ENCODE data around the gene C19orf85. TPM values are rescaled to one million over a fixed set of nuclear protein-coding genes. Genes with fewer than 3 reads are reported as not detected.
A peak's percentile ranks its signal among the peaks of the same experiment; 100 is the strongest.
"Not testable (repeated sequence)": the region's sequence is repeated elsewhere in the genome, so short reads cannot be mapped to it uniquely, and the experiment has no call there.

The C19orf85 gene
- not detected for polyA plus RNA-seq (2012; ENCODE audit: low read depth, missing spikeins)

DNA sequence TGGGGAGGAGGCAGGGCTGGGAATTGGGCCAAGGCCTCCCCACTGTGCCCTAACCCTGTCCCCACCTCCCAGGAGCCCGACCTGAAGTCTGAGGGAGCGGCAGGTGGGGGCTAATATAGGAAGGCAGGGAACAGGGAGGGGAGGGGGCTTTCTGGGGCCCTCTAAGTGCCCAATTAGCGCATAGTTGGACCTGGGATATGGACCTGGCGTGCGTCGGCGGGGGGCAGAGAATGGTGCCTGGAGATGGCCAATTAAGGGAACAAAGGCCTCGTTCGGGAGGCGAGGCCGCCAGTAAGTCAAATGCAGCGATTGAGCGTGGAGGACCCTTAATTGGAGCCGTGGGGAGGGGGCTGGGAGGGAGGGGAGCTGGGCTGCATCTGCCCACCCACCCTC lies at the start of gene C19orf85:
Gene C19orf85, minus strand, starts transcription at position 90 of the 393 bp plus-strand sequence. CDS start 197 bp downstream, outside the sequence.
- TF ChIP-seq POLR2A (IDR thresholded peaks at IDR 0.05; ENCODE audit: low read depth, low read length) (no peak), POLR2AphosphoS5 (IDR thresholded peaks at IDR 0.05; ENCODE audit: low read depth, low read length) (no peak)
- no peak for FAIRE-seq

DNA sequence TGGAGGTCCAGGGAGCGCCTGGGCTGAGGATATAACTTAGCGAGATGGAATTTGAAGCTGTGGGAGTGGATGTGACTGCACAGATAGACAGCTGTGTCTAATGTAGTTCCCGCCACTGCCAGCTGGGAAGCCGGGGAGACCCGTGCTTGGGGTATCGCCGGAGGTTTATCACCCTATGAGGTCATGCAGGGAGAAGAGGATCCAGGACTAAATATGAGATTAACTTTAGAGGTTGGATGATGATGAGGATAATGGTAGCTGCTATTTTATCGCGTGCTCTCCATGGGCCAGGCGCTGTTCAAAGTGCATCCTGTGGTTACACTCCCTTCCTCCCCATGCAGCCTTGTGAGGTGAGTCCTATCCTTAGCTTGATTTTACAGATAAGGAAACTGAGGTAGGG lies 43.6 kb upstream of the C19orf85 start:
- FAIRE-seq: no peak
- TF ChIP-seq POLR2A (IDR thresholded peaks at IDR 0.05; ENCODE audit: low read depth, low read length): no peak
- no peak for TF ChIP-seq PAX5 (IDR thresholded peaks at IDR 0.05; ENCODE audit: insufficient read depth, low read length, severe bottlenecking)
- TF ChIP-seq SPI1 (IDR thresholded peaks at IDR 0.05; ENCODE audit: low read depth, low read length): no peak
- TF ChIP-seq POU2F2 (IDR thresholded peaks at IDR 0.05; ENCODE audit: low read depth, low read length): no peak
- no peak for TF ChIP-seq TAF1 (IDR thresholded peaks at IDR 0.05; ENCODE audit: low read depth, low read length)
- DNase-seq (ENCODE audit: insufficient read length, low spot score): no peak

More for the DNA sequence above, at the start of gene C19orf85:
- DNase-seq (ENCODE audit: insufficient read length, low spot score): no peak

DNA sequence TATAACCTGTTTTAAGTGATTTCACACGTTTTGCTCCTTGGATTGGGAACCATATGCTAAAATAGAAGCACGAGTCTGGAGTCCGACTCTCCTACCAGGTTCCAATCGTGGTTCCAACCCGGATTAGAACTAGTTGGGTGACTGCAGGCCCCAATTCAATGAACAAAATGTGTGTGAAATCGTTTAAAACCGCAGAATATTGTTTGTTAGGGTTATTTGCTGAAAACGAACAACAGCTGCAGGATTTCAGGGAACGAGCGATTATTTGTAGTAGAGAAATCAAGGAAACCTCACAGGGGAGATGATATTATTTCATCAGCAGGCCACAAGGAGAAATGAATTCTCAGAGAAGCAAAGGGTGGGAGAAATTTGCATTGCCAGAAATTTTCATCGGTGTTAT lies 40.4 kb upstream of the C19orf85 start:
- no peak for DNase-seq (ENCODE audit: insufficient read length, low spot score)
- TF ChIP-seq POLR2A (IDR thresholded peaks at IDR 0.05; ENCODE audit: low read depth, low read length): no peak
- FAIRE-seq: no peak

DNA sequence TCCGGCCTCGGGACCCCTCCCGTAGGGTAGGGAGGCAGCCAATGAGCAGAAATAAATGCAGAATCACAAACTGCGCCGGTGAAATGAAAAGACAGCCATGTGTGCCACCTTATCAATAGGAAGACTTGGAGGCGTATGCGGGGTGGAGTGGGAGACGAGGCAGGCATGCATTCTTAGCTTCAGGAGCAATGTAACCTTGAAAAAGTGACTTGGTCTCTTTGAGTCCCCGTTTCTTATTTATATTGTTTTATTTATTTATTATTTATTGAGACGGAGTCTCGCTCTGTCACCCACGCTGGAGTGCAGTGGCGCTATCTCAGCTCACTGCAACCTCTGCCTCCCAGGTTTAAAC lies 39.7 kb upstream of the C19orf85 start:
- DNase-seq (ENCODE audit: insufficient read length, low spot score): no peak
- FAIRE-seq: no peak
- no peak for TF ChIP-seq PAX5 (IDR thresholded peaks at IDR 0.05; ENCODE audit: insufficient read depth, low read length, severe bottlenecking)
- no peak for TF ChIP-seq POLR2AphosphoS5 (IDR thresholded peaks at IDR 0.05; ENCODE audit: low read depth, low read length)
- TF ChIP-seq TAF1 (IDR thresholded peaks at IDR 0.05; ENCODE audit: low read depth, low read length): no peak
- TF ChIP-seq POLR2A (IDR thresholded peaks at IDR 0.05; ENCODE audit: low read depth, low read length): no peak
- no peak for TF ChIP-seq SPI1 (IDR thresholded peaks at IDR 0.05; ENCODE audit: low read depth, low read length)
- TF ChIP-seq POU2F2 (IDR thresholded peaks at IDR 0.05; ENCODE audit: low read depth, low read length): no peak

DNA sequence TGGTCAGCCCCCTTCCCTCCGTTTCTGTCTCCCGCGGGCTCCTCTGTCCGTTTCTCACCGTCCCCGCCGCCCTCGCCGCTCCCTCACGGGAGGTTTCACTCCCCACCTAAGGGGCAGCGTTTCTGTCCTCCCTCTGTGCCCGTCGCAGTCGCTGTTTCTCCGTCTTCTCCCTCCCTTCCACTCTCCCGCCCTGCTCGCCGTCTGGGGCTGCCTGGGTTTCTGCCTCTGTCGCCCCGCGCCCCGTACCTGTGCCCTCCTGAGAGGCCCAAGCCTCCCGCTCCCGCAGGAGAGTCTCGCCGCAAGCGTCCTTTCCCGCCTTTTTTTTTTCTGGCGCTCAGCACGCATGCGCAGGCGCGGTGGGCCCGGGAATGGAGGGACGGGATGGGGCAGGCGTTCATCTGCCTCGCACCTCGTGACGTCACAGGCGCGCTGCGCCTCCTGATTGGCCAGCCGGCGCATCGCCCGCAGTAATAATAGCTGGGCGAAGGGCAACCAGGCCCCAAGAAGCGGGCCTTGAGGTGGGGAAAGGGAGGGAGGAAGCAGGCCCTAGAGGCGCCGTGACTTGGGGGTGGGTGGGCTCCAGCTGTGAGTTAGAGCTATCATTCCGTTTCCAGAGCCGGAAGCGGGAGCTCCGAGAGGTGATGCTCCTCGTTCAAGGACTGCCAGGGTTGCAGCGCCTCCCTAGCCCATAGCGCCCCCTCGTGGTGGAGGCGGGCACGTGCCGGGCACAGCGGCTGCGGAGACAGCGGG lies 39.1 kb upstream of the C19orf85 start:
- DNase-seq (ENCODE audit: insufficient read length, low spot score) (peak; percentile 99), FAIRE-seq (peak; percentile 100)
- no peak for TF ChIP-seq POLR2AphosphoS5 (IDR thresholded peaks at IDR 0.05; ENCODE audit: low read depth, low read length)
- TF ChIP-seq POU2F2 (IDR thresholded peaks at IDR 0.05; ENCODE audit: low read depth, low read length): peak; percentile 23; the same call in 1 of the 2 replicates

DNA sequence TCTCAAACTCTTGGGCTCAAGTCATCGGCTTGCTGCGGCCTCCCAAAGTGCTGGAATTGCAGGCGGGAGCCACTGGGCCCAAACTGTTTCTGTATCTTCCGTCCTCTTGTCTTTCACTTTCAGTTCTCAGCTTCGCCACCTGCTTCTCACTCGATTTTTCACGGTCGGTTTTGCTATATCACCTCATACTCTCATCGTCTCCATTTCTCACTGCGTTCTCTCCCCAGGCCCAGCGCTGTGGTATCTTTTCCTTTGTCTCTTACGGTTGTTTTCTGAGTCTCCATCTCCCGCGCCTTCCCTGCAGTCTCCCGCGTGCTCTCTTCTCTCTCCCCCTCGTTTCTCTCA lies 38.6 kb upstream of the C19orf85 start:
- TF ChIP-seq TAF1 (IDR thresholded peaks at IDR 0.05; ENCODE audit: low read depth, low read length): no peak
- no peak for TF ChIP-seq PAX5 (IDR thresholded peaks at IDR 0.05; ENCODE audit: insufficient read depth, low read length, severe bottlenecking)
- TF ChIP-seq POLR2AphosphoS5 (IDR thresholded peaks at IDR 0.05; ENCODE audit: low read depth, low read length): no peak
- TF ChIP-seq SPI1 (IDR thresholded peaks at IDR 0.05; ENCODE audit: low read depth, low read length): no peak
- TF ChIP-seq POLR2A (IDR thresholded peaks at IDR 0.05; ENCODE audit: low read depth, low read length): no peak
- no peak for TF ChIP-seq POU2F2 (IDR thresholded peaks at IDR 0.05; ENCODE audit: low read depth, low read length)
- DNase-seq (ENCODE audit: insufficient read length, low spot score) (no peak), FAIRE-seq (no peak)

DNA sequence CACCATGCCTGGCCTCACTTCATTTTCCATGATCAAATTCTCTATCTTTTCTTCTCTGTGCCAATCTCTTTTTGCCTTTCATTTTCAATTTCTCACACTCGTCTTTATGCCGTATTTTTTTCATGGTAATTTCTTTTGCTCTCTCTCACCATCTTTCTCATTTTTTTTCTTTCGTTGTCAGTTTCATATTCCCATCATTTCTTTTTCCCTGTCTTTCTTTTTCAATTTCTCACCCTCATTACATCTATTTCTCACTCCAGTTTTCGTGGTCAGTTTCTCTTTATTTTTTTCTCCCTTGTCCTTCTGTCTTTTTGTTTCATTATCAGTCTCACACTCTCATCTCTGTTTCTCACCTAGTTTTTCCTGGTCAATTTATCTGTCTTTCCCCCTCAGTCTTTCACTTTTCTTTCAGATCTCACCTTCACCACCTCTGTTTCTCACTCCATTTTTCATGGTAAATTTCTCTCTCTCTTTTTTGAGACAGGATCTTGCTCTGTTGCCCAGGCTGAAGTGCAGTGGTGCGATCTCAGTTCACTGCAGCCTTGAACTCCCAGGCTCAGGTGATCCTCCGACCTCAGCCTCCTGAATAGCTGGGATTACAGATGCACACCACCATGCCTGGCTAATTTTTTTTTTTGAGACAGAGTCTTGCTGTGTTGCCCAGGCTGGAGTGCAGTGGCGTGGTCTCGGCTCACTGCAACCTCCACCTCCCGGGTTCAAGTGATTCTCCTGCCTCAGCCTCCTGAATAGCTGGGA lies 37.8 kb upstream of the C19orf85 start:
- TF ChIP-seq PAX5 (IDR thresholded peaks at IDR 0.05; ENCODE audit: insufficient read depth, low read length, severe bottlenecking): no peak
- TF ChIP-seq POLR2A (IDR thresholded peaks at IDR 0.05; ENCODE audit: low read depth, low read length): no peak
- TF ChIP-seq TAF1 (IDR thresholded peaks at IDR 0.05; ENCODE audit: low read depth, low read length): no peak
- no peak for TF ChIP-seq SPI1 (IDR thresholded peaks at IDR 0.05; ENCODE audit: low read depth, low read length)
- TF ChIP-seq POU2F2 (IDR thresholded peaks at IDR 0.05; ENCODE audit: low read depth, low read length): no peak
- TF ChIP-seq POLR2AphosphoS5 (IDR thresholded peaks at IDR 0.05; ENCODE audit: low read depth, low read length): no peak
- DNase-seq (ENCODE audit: insufficient read length, low spot score) (no peak), FAIRE-seq (no peak)

DNA sequence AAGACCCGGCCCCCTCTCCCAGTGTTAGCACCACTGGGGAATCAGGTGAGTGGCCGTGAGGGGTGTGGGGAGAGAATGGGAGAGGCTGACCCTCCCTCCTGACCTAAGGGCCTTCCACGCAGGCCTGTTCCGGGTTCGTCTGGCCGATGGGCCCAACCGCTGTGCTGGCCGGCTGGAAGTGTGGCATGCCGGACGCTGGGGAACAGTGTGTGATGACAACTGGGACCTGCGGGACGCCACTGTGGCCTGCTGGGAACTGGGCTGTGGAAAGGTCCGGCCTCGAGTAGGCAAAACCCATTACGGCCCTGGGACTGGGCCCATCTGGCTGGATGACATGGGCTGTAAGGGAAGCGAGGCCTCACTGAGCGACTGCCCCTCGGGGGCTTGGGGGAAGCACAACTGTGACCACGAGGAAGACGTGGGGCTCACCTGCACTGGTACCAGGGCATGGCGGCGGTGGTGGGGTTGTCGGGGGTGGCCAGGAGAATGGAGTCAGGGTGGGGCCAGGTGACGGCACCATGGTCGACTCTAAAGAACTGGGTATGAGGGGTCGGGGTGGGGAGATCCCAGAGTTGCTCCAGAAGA lies 35.9 kb upstream of the C19orf85 start:
- TF ChIP-seq POLR2AphosphoS5 (IDR thresholded peaks at IDR 0.05; ENCODE audit: low read depth, low read length): no peak
- TF ChIP-seq TAF1 (IDR thresholded peaks at IDR 0.05; ENCODE audit: low read depth, low read length): no peak
- TF ChIP-seq SPI1 (IDR thresholded peaks at IDR 0.05; ENCODE audit: low read depth, low read length): no peak
- TF ChIP-seq PAX5 (IDR thresholded peaks at IDR 0.05; ENCODE audit: insufficient read depth, low read length, severe bottlenecking): no peak
- no peak for TF ChIP-seq POLR2A (IDR thresholded peaks at IDR 0.05; ENCODE audit: low read depth, low read length)
- TF ChIP-seq POU2F2 (IDR thresholded peaks at IDR 0.05; ENCODE audit: low read depth, low read length): no peak
- DNase-seq (ENCODE audit: insufficient read length, low spot score) (no peak), FAIRE-seq (no peak)

DNA sequence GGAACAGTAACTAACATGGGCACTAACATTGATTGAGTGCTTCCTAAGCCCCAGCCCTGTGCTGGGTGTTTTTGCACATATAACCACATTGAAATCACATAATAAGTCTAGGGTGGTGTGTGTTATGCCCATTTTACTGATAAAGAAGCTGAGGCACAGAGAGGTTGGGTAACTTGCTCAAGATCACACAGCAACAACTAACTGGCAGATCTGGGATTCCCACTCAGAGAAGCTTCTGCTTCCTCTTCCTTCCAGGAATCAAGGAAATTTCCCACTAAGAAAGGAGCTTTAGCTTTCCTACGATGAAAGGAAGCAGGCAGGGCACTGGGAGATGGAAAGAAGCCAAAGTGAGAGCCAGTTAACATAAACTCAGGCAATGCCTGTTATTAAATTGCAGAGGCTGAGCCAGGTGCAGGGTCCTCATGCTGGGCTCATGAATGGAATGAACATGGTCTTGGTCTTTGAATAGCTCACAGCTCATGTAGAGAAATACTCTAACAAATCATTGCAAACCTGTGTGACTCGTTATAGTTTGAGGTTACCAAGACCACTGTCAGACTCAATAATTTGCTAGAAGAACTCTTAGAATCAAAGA lies 33.8 kb upstream of the C19orf85 start:
- no peak for TF ChIP-seq POLR2A (IDR thresholded peaks at IDR 0.05; ENCODE audit: low read depth, low read length)
- FAIRE-seq (no peak), DNase-seq (ENCODE audit: insufficient read length, low spot score) (no peak)

DNA sequence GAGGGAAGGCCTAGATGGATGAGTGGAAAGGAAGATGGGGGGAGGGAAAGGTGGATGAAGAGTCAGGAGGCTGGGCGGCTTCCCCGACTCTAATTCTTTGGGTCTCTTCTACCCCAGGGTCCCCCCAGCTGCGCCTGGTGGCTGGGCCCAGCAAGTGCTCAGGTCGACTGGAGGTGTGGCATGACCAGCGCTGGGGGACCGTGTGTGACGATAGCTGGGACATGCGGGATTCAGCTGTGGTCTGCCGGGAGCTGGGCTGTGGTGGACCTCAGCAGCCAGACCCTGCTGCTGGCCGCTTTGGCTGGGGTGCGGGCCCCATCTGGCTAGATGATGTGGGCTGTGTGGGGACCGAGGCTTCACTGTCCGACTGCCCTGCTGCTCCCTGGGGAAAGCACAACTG lies 33.2 kb upstream of the C19orf85 start:
- DNase-seq (ENCODE audit: insufficient read length, low spot score) (no peak), FAIRE-seq (no peak)
- TF ChIP-seq POLR2AphosphoS5 (IDR thresholded peaks at IDR 0.05; ENCODE audit: low read depth, low read length) (no peak), PAX5 (IDR thresholded peaks at IDR 0.05; ENCODE audit: insufficient read depth, low read length, severe bottlenecking) (no peak), SPI1 (IDR thresholded peaks at IDR 0.05; ENCODE audit: low read depth, low read length) (no peak), POLR2A (IDR thresholded peaks at IDR 0.05; ENCODE audit: low read depth, low read length) (no peak), TAF1 (IDR thresholded peaks at IDR 0.05; ENCODE audit: low read depth, low read length) (no peak), POU2F2 (IDR thresholded peaks at IDR 0.05; ENCODE audit: low read depth, low read length) (no peak)

DNA sequence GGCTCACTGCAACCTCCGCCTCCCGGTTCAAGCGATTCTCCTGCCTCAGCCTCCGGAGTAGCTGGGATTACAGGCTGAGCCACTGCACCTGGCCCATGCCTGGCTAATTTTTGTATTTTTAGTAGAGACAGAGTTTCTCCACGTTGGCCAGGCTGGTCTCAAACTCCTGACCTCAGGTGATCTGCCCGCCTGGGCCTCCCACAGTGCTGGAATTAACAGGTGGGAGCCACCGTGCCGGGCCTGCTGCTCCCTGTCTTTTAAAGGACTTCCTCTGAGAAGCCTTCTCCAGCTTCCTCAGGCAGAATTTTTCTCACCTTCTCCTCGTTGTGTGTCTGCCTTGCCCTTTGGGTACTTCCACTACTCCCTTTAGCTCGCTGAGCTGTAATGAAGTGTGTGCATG lies 32.3 kb upstream of the C19orf85 start:
- DNase-seq (ENCODE audit: insufficient read length, low spot score); FAIRE-seq: not testable (repeated sequence)
